K562 (cell line): ENCODE results near the gene EVX1. TPM values are rescaled to one million over a fixed set of nuclear protein-coding genes. Genes with fewer than 3 reads are reported as not detected.

ENCODE experiments used
- ZNF354B ChIP-seq: fragments of 250-450 bp; sonication (Bioruptor Pico); IDR thresholded peaks from 2 replicates; pipeline ENCODE4 v1.4.0; 2020
- ZNF830 ChIP-seq: fragments of 250-450 bp; sonication (Bioruptor Pico); IDR thresholded peaks from 2 replicates; pipeline ENCODE4 v1.5.0; 2021; ENCODE audit warnings: mild to moderate bottlenecking
- polyA plus RNA-seq, 8 experiments: library from polyadenylated mRNA; depleted of rRNA in 4 of 8; stranded (reverse) in 5 of 8; unstranded in 3 of 8; fragments of >200 nt; fragmentation: Nextera tagmentation in 2 of 8; fragmentation: Illumina TruSeq in 1 of 8; extraction: Ambion mirVana in 2 of 8; extraction: Trizol in 1 of 8; gene quantifications; 2 replicates each; pipeline versions ENCODE4 v1.2.1 to v1.2.3, GENCODE V29; 2011 to 2014; ENCODE audit warnings: inconsistent platforms in 1 of 8, missing spikeins in 1 of 8
- total RNA-seq, 7 experiments: library from RNA; depleted of rRNA in 6 of 7; stranded (reverse); fragments of >200 nt in 6 of 7; fragmentation: Illumina TruSeq in 2 of 7; extraction: Trizol in 2 of 7; gene quantifications; 2 replicates each; pipeline versions ENCODE4 v1.2.1 to v1.2.3, GENCODE V29; 2011 to 2021; ENCODE audit warnings: low replicate concordance in 1 of 7
- TF ChIP-seq, protein P1 (sequence below): fragments of 250-450 bp; sonication (Bioruptor Pico); IDR thresholded peaks from 2 replicates; pipeline ENCODE4 v1.8.0; 2021; ENCODE audit warnings: moderate library complexity, mild to moderate bottlenecking, inconsistent platforms
- TF ChIP-seq, protein P2 (sequence below): fragments of 450-650 bp; IDR thresholded peaks from 2 replicates; pipeline ENCODE4 v1.6.1; 2018; ENCODE audit not compliant: partially characterized antibody
- TF ChIP-seq, protein P3 (sequence below): fragments of 250-450 bp; sonication (Bioruptor Pico); IDR thresholded peaks from 2 replicates; pipeline ENCODE4 v1.5.1; 2021; ENCODE audit warnings: mild to moderate bottlenecking
- TF ChIP-seq, protein P4 (sequence below): fragments of 450-650 bp; IDR thresholded peaks from 2 replicates; pipeline ENCODE4 v1.6.1; 2014; ENCODE audit warnings: low read depth, mild to moderate bottlenecking, moderate library complexity, borderline replicate concordance
- TF ChIP-seq, protein P5 (sequence below): fragments of 450-650 bp; formaldehyde crosslinking; IDR thresholded peaks from 2 replicates; pipeline ENCODE4 v1.4.0; 2020; ENCODE audit warnings: mild to moderate bottlenecking, mixed read lengths
- TF ChIP-seq, protein P6 (sequence below): fragments of 450-650 bp; formaldehyde crosslinking; IDR thresholded peaks from 2 replicates; pipeline ENCODE4 v1.4.0; 2020; ENCODE audit warnings: mild to moderate bottlenecking, moderate library complexity

The EVX1 gene
- total and polyA plus RNA-seq, 9 of the 15 experiments (the other 6 are each of a cell fraction or from before 2014, with no cell fraction given), result not detected

DNA sequence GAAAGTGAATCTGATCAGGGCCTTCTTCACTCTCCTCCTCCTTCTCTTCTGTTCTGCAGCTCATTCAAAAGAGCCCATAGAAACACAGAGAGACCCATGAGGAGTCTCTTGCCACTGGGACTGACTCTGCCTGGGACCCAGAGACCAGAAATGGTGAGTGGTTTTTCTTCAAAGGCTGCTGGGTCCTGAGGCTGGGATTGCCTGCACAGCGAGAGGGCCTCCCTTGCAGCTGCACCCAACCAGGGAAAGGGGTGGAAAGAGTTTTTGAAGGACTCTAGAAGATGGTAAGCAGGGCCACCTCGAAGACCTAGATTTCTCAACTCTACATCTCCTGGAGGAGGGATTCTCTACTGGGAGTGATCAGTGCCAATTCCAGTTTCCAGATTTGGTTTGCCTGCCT, 27.2 kb upstream of the EVX1 start (continued):
- TF ChIP-seq, protein P1, sequence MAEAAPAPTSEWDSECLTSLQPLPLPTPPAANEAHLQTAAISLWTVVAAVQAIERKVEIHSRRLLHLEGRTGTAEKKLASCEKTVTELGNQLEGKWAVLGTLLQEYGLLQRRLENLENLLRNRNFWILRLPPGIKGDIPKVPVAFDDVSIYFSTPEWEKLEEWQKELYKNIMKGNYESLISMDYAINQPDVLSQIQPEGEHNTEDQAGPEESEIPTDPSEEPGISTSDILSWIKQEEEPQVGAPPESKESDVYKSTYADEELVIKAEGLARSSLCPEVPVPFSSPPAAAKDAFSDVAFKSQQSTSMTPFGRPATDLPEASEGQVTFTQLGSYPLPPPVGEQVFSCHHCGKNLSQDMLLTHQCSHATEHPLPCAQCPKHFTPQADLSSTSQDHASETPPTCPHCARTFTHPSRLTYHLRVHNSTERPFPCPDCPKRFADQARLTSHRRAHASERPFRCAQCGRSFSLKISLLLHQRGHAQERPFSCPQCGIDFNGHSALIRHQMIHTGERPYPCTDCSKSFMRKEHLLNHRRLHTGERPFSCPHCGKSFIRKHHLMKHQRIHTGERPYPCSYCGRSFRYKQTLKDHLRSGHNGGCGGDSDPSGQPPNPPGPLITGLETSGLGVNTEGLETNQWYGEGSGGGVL (CRISPR knock-in tag), result no peak
- TF ChIP-seq, protein P2, sequence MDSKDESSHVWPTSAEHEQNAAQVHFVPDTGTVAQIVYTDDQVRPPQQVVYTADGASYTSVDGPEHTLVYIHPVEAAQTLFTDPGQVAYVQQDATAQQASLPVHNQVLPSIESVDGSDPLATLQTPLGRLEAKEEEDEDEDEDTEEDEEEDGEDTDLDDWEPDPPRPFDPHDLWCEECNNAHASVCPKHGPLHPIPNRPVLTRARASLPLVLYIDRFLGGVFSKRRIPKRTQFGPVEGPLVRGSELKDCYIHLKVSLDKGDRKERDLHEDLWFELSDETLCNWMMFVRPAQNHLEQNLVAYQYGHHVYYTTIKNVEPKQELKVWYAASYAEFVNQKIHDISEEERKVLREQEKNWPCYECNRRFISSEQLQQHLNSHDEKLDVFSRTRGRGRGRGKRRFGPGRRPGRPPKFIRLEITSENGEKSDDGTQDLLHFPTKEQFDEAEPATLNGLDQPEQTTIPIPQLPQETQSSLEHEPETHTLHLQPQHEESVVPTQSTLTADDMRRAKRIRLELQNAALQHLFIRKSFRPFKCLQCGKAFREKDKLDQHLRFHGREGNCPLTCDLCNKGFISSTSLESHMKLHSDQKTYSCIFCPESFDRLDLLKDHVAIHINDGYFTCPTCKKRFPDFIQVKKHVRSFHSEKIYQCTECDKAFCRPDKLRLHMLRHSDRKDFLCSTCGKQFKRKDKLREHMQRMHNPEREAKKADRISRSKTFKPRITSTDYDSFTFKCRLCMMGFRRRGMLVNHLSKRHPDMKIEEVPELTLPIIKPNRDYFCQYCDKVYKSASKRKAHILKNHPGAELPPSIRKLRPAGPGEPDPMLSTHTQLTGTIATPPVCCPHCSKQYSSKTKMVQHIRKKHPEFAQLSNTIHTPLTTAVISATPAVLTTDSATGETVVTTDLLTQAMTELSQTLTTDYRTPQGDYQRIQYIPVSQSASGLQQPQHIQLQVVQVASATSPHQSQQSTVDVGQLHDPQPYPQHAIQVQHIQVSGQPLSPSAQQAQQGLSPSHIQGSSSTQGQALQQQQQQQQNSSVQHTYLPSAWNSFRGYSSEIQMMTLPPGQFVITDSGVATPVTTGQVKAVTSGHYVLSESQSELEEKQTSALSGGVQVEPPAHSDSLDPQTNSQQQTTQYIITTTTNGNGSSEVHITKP, result no peak
- TF ChIP-seq ZNF354B (CRISPR knock-in tag), result no peak
- TF ChIP-seq, protein P3, sequence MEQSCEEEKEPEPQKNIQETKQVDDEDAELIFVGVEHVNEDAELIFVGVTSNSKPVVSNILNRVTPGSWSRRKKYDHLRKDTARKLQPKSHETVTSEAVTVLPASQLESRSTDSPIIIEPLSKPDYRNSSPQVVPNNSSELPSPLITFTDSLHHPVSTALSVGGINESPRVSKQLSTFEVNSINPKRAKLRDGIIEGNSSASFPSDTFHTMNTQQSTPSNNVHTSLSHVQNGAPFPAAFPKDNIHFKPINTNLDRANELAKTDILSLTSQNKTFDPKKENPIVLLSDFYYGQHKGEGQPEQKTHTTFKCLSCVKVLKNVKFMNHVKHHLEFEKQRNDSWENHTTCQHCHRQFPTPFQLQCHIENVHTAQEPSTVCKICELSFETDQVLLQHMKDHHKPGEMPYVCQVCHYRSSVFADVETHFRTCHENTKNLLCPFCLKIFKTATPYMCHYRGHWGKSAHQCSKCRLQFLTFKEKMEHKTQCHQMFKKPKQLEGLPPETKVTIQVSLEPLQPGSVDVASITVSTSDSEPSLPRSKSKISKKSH, result no peak
- TF ChIP-seq, protein P4, sequence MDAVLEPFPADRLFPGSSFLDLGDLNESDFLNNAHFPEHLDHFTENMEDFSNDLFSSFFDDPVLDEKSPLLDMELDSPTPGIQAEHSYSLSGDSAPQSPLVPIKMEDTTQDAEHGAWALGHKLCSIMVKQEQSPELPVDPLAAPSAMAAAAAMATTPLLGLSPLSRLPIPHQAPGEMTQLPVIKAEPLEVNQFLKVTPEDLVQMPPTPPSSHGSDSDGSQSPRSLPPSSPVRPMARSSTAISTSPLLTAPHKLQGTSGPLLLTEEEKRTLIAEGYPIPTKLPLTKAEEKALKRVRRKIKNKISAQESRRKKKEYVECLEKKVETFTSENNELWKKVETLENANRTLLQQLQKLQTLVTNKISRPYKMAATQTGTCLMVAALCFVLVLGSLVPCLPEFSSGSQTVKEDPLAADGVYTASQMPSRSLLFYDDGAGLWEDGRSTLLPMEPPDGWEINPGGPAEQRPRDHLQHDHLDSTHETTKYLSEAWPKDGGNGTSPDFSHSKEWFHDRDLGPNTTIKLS, result no peak
- TF ChIP-seq, protein P5, sequence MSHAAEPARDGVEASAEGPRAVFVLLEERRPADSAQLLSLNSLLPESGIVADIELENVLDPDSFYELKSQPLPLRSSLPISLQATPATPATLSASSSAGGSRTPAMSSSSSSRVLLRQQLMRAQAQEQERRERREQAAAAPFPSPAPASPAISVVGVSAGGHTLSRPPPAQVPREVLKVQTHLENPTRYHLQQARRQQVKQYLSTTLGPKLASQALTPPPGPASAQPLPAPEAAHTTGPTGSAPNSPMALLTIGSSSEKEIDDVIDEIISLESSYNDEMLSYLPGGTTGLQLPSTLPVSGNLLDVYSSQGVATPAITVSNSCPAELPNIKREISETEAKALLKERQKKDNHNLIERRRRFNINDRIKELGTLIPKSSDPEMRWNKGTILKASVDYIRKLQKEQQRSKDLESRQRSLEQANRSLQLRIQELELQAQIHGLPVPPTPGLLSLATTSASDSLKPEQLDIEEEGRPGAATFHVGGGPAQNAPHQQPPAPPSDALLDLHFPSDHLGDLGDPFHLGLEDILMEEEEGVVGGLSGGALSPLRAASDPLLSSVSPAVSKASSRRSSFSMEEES, result no peak
- TF ChIP-seq ZNF830 (CRISPR knock-in tag), result no peak
- TF ChIP-seq, protein P6, sequence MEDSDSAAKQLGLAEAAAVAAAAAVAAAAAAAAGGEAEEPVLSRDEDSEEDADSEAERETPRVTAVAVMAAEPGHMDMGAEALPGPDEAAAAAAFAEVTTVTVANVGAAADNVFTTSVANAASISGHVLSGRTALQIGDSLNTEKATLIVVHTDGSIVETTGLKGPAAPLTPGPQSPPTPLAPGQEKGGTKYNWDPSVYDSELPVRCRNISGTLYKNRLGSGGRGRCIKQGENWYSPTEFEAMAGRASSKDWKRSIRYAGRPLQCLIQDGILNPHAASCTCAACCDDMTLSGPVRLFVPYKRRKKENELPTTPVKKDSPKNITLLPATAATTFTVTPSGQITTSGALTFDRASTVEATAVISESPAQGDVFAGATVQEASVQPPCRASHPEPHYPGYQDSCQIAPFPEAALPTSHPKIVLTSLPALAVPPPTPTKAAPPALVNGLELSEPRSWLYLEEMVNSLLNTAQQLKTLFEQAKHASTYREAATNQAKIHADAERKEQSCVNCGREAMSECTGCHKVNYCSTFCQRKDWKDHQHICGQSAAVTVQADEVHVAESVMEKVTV (CRISPR knock-in tag), result no peak
- TF ChIP-seq, all 486 proteins: peak for 0
